ENCODE results near the gene GP1BB. TPM values are rescaled to one million over a fixed set of nuclear protein-coding genes. Genes with fewer than 3 reads are reported as not detected.

Gene GP1BB
- polyA plus RNA-seq, 1 experiment, result 0.20 TPM

DNA sequence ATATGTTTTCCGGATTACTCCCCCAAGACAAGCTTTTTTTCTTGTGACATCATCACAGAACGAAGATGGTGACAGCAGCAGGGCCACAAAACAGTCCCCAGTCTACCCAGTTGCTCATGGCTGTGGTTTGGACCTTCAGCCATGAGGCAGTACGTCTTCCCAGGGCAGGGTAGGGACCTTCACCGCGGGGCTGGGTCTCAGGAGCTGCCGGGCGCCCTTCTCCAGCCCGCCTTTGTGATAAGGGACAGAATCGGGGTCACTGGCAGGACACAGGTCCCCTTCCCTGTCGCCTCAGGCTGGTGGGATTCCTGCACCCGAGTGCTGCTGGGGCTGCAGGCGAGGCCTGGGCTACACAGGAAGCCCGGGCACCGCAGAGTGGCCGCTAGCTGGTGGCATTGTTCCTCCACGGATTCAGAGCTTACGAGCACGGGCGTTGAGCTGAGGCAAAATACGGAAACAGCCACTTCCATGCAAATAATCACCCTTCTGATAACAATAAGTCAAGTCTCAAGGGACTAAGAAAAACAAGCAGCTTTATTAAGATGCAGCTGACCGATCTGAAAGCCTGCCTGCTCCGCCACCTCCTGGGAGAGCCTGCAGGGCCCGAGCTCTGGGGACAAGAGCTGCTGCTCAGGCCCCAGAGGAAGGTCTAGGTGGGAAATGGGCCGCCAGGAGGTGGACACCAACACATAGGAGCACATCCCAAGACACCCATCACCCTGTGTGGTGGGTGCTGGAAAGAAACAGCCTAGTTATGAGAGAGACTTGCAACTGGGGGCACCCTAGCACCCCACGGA is 49.5 kb downstream of the GP1BB start:
- TF ChIP-seq, protein P1, sequence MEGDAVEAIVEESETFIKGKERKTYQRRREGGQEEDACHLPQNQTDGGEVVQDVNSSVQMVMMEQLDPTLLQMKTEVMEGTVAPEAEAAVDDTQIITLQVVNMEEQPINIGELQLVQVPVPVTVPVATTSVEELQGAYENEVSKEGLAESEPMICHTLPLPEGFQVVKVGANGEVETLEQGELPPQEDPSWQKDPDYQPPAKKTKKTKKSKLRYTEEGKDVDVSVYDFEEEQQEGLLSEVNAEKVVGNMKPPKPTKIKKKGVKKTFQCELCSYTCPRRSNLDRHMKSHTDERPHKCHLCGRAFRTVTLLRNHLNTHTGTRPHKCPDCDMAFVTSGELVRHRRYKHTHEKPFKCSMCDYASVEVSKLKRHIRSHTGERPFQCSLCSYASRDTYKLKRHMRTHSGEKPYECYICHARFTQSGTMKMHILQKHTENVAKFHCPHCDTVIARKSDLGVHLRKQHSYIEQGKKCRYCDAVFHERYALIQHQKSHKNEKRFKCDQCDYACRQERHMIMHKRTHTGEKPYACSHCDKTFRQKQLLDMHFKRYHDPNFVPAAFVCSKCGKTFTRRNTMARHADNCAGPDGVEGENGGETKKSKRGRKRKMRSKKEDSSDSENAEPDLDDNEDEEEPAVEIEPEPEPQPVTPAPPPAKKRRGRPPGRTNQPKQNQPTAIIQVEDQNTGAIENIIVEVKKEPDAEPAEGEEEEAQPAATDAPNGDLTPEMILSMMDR (IDR thresholded peaks at IDR 0.05; ENCODE audit: low read depth, low read length), result no peak
- ChIA-PET CTCF (no interaction called here), POLR2A (no interaction called here)
- Histone ChIP-seq H3K4me3 (ENCODE audit: low read depth, low read length) (no peak overlapping the region), H3K27ac (ENCODE audit: low read depth, low read length) (no peak overlapping the region), H3K9me3 (ENCODE audit: control insufficient read depth, insufficient read depth, low read length) (no peaks in the 10 kb centered on the region; the same call in 1 of the 2 replicates), H3K27me3 (ENCODE audit: control insufficient read depth, insufficient read depth, low read length) (peaks cover 74% of the 10 kb centered on the region)
- no peak for DNase-seq (ENCODE audit: low read depth, low spot score)

DNA sequence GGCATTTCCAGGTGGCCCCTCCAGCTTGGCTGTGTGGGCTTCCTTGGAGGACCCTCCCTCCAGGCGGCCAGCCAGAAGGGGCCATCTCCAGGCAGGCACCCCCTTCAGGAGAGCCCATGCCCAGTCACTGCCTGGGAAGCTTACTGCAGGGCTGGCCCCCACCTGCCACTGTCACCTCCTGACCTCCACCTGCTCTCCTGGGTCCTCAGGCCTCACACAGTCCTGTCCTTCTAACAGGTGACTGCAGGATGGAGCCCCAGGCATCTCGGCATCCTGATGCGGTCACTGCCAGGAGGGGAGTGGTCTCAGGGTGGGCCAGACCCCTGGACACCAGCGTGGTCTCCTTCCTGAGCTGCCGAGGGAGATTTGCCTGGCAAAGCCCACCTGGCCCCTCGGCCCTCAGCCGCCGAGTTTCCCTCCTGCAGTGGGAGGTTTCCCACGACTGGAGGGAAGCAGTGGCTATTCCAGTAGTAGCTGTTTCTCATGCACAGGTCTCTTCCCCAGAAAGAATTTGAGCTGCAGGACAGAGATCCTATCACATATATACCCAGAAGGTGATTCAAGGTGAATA is 50.2 kb downstream of the GP1BB start:
- Histone ChIP-seq H3K4me3 (ENCODE audit: low read depth, low read length) (no peak overlapping the region), H3K27me3 (ENCODE audit: control insufficient read depth, insufficient read depth, low read length) (peaks cover 67% of the 10 kb centered on the region), H3K27ac (ENCODE audit: low read depth, low read length) (no peak overlapping the region), H3K9me3 (ENCODE audit: control insufficient read depth, insufficient read depth, low read length) (no peaks in the 10 kb centered on the region; the same call in 1 of the 2 replicates)
- CTCF ChIA-PET, result interaction anchor here (0.8 kb wide), 2 partner anchors 30 to 43 kb away, joined by 3 to 5 read pairs; no protein-coding TSS in a partner anchor
- TF ChIP-seq, protein P1 (IDR thresholded peaks at IDR 0.05; ENCODE audit: low read depth, low read length), result no peak
- no peak for DNase-seq (ENCODE audit: low read depth, low spot score)
- POLR2A ChIA-PET, result no interaction called here

Other genes starting within 250 kb of the GP1BB start
- 87.3 and 104 TPM in 2 replicates for gene UFD1, start 244.3 kb upstream of the GP1BB start, polyA plus RNA-seq (2011; rRNA removed)
- gene CDC45, start 243.6 kb upstream of the GP1BB start, polyA plus RNA-seq (2011; rRNA removed), result 8.3 and 9.3 TPM in 2 replicates
- gene CLDN5, start 199.1 kb upstream of the GP1BB start, polyA plus RNA-seq (2011; rRNA removed), result 0.05 TPM in 1 of 2 replicates, not detected in the other
- 13.1 and 15.5 TPM in 2 replicates for gene SEPTIN5, start 9.0 kb upstream of the GP1BB start, polyA plus RNA-seq (2011; rRNA removed)
- gene TBX1, start 37.2 kb downstream of the GP1BB start, polyA plus RNA-seq (2011; rRNA removed), result not detected in 2 replicates
- gene GNB1L, start 131.3 kb downstream of the GP1BB start, polyA plus RNA-seq (2011; rRNA removed), result 1.3 and 1.6 TPM in 2 replicates
- 9.5 and 13.1 TPM in 2 replicates for gene RTL10, start 131.3 kb downstream of the GP1BB start, polyA plus RNA-seq (2011; rRNA removed)
- 79.4 and 105 TPM in 2 replicates for gene COMT, start 218.2 kb downstream of the GP1BB start, polyA plus RNA-seq (2011; rRNA removed)
- 13.3 and 15.8 TPM in 2 replicates for gene TXNRD2, start 218.3 kb downstream of the GP1BB start, polyA plus RNA-seq (2011; rRNA removed)